RWPE2 (cell line): ENCODE results near the gene FAT2.

ENCODE experiments used
- ATAC-seq: fragments of 200-7000 bp; cut with Tn5 transposase; 3 replicates; pipeline ENCODE4 v1.9.1; 2021; ENCODE audit warnings: low read depth
- DNase-seq: peaks from one replicate; pipeline ENCODE4 v3.0.0-alpha.2; 2020; ENCODE audit warnings: low spot score
- H3K27ac ChIP-seq: fragments of 450-650 bp; 2 replicates; pipeline ENCODE4 v1.5.1; 2017; ENCODE audit warnings: mild to moderate bottlenecking; ENCODE audit not compliant: poor library complexity, severe bottlenecking
- H3K27me3 ChIP-seq: fragments of 250-450 bp; sonication (Bioruptor Pico); 2 replicates; pipeline ENCODE4 v1.5.1; 2021; ENCODE audit warnings: mild to moderate bottlenecking, moderate library complexity; ENCODE audit not compliant: insufficient read depth, poor library complexity, severe bottlenecking
- H3K36me3 ChIP-seq: fragments of 250-450 bp; sonication (Bioruptor Pico); 2 replicates; pipeline ENCODE4 v1.5.1; 2020; ENCODE audit warnings: low read depth, mild to moderate bottlenecking, moderate library complexity
- H3K4me1 ChIP-seq: fragments of 250-450 bp; sonication (Bioruptor Pico); 2 replicates; pipeline ENCODE4 v1.5.1; 2021; ENCODE audit warnings: mild to moderate bottlenecking, moderate library complexity; ENCODE audit not compliant: insufficient read depth, poor library complexity, severe bottlenecking
- H3K4me3 ChIP-seq: fragments of 250-450 bp; sonication (Bioruptor Pico); 2 replicates; pipeline ENCODE4 v1.5.1; 2021; ENCODE audit warnings: mild to moderate bottlenecking, moderate library complexity; ENCODE audit not compliant: severe bottlenecking
- H3K9me3 ChIP-seq: fragments of 250-450 bp; sonication (Bioruptor Pico); 2 replicates; pipeline ENCODE4 v1.5.1; 2021; ENCODE audit warnings: mild to moderate bottlenecking, moderate library complexity; ENCODE audit not compliant: severe bottlenecking
- TF ChIP-seq, protein P1 (sequence below): fragments of 450-650 bp; IDR thresholded peaks from one replicate; pipeline ENCODE4 v1.5.1; 2017; ENCODE audit warnings: mild to moderate bottlenecking, moderate library complexity; ENCODE audit not compliant: poor library complexity, severe bottlenecking

Gene FAT2, protein sequence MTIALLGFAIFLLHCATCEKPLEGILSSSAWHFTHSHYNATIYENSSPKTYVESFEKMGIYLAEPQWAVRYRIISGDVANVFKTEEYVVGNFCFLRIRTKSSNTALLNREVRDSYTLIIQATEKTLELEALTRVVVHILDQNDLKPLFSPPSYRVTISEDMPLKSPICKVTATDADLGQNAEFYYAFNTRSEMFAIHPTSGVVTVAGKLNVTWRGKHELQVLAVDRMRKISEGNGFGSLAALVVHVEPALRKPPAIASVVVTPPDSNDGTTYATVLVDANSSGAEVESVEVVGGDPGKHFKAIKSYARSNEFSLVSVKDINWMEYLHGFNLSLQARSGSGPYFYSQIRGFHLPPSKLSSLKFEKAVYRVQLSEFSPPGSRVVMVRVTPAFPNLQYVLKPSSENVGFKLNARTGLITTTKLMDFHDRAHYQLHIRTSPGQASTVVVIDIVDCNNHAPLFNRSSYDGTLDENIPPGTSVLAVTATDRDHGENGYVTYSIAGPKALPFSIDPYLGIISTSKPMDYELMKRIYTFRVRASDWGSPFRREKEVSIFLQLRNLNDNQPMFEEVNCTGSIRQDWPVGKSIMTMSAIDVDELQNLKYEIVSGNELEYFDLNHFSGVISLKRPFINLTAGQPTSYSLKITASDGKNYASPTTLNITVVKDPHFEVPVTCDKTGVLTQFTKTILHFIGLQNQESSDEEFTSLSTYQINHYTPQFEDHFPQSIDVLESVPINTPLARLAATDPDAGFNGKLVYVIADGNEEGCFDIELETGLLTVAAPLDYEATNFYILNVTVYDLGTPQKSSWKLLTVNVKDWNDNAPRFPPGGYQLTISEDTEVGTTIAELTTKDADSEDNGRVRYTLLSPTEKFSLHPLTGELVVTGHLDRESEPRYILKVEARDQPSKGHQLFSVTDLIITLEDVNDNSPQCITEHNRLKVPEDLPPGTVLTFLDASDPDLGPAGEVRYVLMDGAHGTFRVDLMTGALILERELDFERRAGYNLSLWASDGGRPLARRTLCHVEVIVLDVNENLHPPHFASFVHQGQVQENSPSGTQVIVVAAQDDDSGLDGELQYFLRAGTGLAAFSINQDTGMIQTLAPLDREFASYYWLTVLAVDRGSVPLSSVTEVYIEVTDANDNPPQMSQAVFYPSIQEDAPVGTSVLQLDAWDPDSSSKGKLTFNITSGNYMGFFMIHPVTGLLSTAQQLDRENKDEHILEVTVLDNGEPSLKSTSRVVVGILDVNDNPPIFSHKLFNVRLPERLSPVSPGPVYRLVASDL (N-terminal part only)

DNA sequence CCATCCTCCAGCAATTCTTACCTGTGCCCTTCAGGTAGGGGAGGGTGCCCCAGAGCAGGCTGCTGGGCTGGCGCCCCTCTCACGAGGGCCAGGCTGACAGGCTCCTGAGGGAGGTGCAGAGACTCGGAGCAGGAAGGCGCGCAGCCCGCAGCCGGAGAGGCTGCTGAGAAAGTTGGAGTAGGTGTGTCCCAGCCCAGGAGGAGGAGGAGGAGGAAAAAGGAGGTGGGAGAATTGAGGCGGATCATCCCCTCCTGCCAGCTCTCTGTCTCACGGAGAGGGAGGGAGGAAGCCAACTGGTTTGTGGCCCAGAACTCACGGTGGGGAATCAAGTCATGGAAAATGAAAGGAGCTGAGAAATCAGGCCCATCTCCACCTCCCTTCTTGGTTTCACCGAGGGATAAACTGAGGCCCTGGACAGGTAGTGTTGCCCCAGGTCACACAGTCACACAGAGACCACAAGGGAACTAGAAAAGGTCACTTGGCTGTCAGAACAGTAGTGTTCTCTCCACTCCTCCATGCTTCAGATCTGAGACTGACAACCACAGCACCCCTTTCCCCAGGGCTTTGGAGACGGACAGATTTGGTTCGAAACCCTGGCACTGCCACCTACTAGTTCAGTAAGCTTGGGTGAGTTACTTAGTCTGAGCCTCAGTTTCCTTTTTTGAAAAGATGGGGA is at the start of gene FAT2:
Gene FAT2, minus strand, starts transcription at position 188 of the 676 bp plus-strand sequence. CDS start 22,400 bp downstream, outside the sequence.
- H3K27me3 ChIP-seq = no peaks in the 10 kb centered on the region
- H3K9me3 ChIP-seq = no peaks in the 10 kb centered on the region
- DNase-seq = no peak
- peak; percentile 84 for ATAC-seq
- TF ChIP-seq, protein P1, sequence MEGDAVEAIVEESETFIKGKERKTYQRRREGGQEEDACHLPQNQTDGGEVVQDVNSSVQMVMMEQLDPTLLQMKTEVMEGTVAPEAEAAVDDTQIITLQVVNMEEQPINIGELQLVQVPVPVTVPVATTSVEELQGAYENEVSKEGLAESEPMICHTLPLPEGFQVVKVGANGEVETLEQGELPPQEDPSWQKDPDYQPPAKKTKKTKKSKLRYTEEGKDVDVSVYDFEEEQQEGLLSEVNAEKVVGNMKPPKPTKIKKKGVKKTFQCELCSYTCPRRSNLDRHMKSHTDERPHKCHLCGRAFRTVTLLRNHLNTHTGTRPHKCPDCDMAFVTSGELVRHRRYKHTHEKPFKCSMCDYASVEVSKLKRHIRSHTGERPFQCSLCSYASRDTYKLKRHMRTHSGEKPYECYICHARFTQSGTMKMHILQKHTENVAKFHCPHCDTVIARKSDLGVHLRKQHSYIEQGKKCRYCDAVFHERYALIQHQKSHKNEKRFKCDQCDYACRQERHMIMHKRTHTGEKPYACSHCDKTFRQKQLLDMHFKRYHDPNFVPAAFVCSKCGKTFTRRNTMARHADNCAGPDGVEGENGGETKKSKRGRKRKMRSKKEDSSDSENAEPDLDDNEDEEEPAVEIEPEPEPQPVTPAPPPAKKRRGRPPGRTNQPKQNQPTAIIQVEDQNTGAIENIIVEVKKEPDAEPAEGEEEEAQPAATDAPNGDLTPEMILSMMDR = no peak
- peaks cover 40% of the 10 kb centered on the region for H3K4me1 ChIP-seq
- peaks cover 31% of the 10 kb centered on the region for H3K36me3 ChIP-seq
- H3K27ac ChIP-seq = peak within 1 kb of the TSS; percentile 74
- peak within 1 kb of the TSS; percentile 45 for H3K4me3 ChIP-seq

DNA sequence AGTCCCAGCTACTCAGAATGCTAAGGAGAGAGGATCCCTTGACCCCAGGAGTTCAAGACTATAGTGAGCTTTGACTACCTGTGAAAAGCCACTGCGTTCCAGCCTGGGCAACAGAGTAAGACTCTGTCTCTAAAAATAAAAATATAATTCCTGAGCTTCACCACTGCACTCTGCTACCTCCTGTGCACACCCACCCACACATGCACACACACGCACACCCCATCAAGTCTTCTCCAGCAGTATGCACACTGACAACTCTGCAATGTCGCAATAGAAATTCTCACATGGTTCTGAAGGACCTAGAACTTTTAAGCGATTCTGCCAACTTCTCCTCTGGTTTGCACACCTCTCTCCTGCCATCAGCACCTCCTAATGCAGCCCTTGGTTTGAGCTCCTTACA is 47.5 kb upstream of the FAT2 start:
- peak overlapping the region; percentile 47 for H3K27ac ChIP-seq
- peaks cover 7% of the 10 kb centered on the region for H3K4me1 ChIP-seq
- no peaks in the 10 kb centered on the region for H3K27me3 ChIP-seq
- no peaks in the 10 kb centered on the region for H3K9me3 ChIP-seq
- ATAC-seq = no peak
- DNase-seq = no peak
- H3K36me3 ChIP-seq = no peaks in the 10 kb centered on the region
- H3K4me3 ChIP-seq = no peak overlapping the region
- TF ChIP-seq, protein P1 = no peak

DNA sequence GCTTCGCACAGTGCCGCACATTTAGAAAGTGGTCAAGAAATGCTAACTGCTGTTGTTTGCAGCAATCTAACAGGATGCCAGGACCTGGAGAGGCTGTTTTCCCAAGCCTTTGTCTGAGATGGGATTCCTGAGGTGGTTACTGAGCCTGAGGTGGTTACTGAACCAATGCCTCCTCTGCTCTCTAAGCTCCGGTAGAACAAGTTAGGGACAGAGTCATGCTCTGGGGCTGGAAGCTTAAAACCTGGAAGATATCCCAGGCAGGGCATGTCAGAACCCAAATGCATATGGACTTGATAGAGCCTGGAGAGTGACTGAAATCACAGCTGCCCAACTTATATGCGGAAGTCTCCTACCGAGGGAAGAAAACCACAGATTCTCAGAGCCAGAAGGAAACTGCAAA is 46.5 kb upstream of the FAT2 start:
- ATAC-seq (peak; percentile 84), DNase-seq (no peak)
- H3K27me3 ChIP-seq = no peaks in the 10 kb centered on the region
- TF ChIP-seq, protein P1 = no peak
- no peak overlapping the region for H3K4me3 ChIP-seq
- H3K4me1 ChIP-seq = peaks cover 8% of the 10 kb centered on the region
- no peaks in the 10 kb centered on the region for H3K36me3 ChIP-seq
- H3K9me3 ChIP-seq = no peaks in the 10 kb centered on the region
- H3K27ac ChIP-seq = peak overlapping the region; percentile 47

DNA sequence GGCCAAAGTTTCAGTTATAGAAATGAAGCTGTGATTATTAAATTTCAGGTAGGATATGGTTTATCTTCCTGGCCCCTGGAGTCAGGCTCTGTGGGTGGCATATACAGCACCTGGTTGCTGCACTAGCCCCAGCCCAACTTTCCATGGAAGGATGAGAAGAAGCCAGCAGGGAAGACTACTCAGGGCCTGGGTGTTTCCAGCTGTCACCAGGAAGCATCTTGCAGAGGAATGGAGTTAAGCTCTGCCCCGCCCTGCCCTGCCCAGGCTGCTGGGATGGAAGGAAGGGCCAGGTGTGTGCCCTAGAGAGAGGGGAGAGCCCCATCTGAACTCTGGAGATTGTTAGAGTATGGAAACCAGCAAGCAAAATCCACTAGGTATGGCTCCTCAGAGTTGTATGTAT is 42.8 kb upstream of the FAT2 start:
- no peak overlapping the region for H3K27ac ChIP-seq
- TF ChIP-seq, protein P1 = no peak
- no peaks in the 10 kb centered on the region for H3K36me3 ChIP-seq
- H3K27me3 ChIP-seq = no peaks in the 10 kb centered on the region
- peaks cover 15% of the 10 kb centered on the region for H3K4me1 ChIP-seq
- ATAC-seq (peak; percentile 52), DNase-seq (no peak)
- no peaks in the 10 kb centered on the region for H3K9me3 ChIP-seq
- H3K4me3 ChIP-seq = no peak overlapping the region
